ENCODE measurements around the gene TRH. TPM values are rescaled to one million over a fixed set of nuclear protein-coding genes. Genes with fewer than 3 reads are reported as not detected.
"Not testable (repeated sequence)": the region's sequence is repeated elsewhere in the genome, so short reads cannot be mapped to it uniquely, and the experiment has no call there.

TRH gene
- polyA plus RNA-seq, 1 donor = 0.34 TPM

- no peak for DNase-seq (ENCODE audit: low read depth)
Measured at GRCh38 chr3:129965937-129966336, 8.6 kb upstream of the TRH start.

GRCh38 chr3:129966876-129967275 lies 7.6 kb upstream of the TRH start:
- no peak for DNase-seq (ENCODE audit: low read depth)

GRCh38 chr3:129967761-129968160 lies 6.8 kb upstream of the TRH start:
- DNase-seq (ENCODE audit: low read depth) = no peak

- no peak for DNase-seq (ENCODE audit: low read depth)
Measured at GRCh38 chr3:129971351-129972052, 3.0 kb upstream of the TRH start.

GRCh38 chr3:129972301-129972700 lies 2.2 kb upstream of the TRH start:
- DNase-seq (ENCODE audit: low read depth) = no peak

GRCh38 chr3:129973853-129974563 lies 512 bp upstream of the TRH start:
- no peak for DNase-seq (ENCODE audit: low read depth)

GRCh38 chr3:129974833-129975704 lies 549 bp downstream of the TRH start:
- no peak for DNase-seq (ENCODE audit: low read depth)

- DNase-seq (ENCODE audit: low read depth) = no peak
Measured at GRCh38 chr3:129975705-129976048, 1.2 kb downstream of the TRH start.

GRCh38 chr3:129976286-129976685 lies 1.8 kb downstream of the TRH start:
- DNase-seq (ENCODE audit: low read depth) = no peak

- no peak for DNase-seq (ENCODE audit: low read depth)
Measured at GRCh38 chr3:129978123-129978522, 3.6 kb downstream of the TRH start.

- no peak for DNase-seq (ENCODE audit: low read depth)
Measured at GRCh38 chr3:129979905-129980304, 5.4 kb downstream of the TRH start.

GRCh38 chr3:129983561-129983960 lies 9.0 kb downstream of the TRH start:
- DNase-seq (ENCODE audit: low read depth) = no peak

- no peak for DNase-seq (ENCODE audit: low read depth)
Measured at GRCh38 chr3:129984125-129984524, 9.6 kb downstream of the TRH start.

GRCh38 chr3:129985113-129985512 lies 10.6 kb downstream of the TRH start:
- DNase-seq (ENCODE audit: low read depth) = no peak

- DNase-seq (ENCODE audit: low read depth) = no peak
Measured at GRCh38 chr3:129988429-129988828, 13.9 kb downstream of the TRH start.

GRCh38 chr3:129989414-129989813 lies 14.9 kb downstream of the TRH start:
- DNase-seq (ENCODE audit: low read depth) = no peak

GRCh38 chr3:129992781-129993180 lies 18.3 kb downstream of the TRH start:
- no peak for DNase-seq (ENCODE audit: low read depth)

GRCh38 chr3:129994883-129995559 lies 20.5 kb downstream of the TRH start:
- no peak for DNase-seq (ENCODE audit: low read depth)

GRCh38 chr3:129996073-129996472 lies 21.6 kb downstream of the TRH start:
- no peak for DNase-seq (ENCODE audit: low read depth)

- not testable (repeated sequence) for DNase-seq (ENCODE audit: low read depth)
Measured at GRCh38 chr3:129999176-129999575, 24.7 kb downstream of the TRH start.

GRCh38 chr3:130002666-130003598 lies 28.4 kb downstream of the TRH start:
- DNase-seq (ENCODE audit: low read depth) = not testable (repeated sequence)
